T-helper 17 cell (primary cell): ENCODE data around the gene C1orf105. TPM values are rescaled to one million over a fixed set of nuclear protein-coding genes. Genes with fewer than 3 reads are reported as not detected.

ENCODE experiments used
- ATAC-seq: fragments of 150-1000 bp; cut with Tn5 transposase; 2 replicates; pipeline ENCODE4 v1.10.0; 2021; ENCODE audit warnings: mild to moderate bottlenecking, moderate library complexity
- DNase-seq, 3 donors: peaks; one replicate each; pipeline versions ENCODE4 v3.0.0 to v3.0.0-alpha.2; 2020 to 2021
- H3K9me3 ChIP-seq: one replicate; pipeline ENCODE4 v1.7.0; 2013; ENCODE audit warnings: low read length, mild to moderate bottlenecking; ENCODE audit not compliant: control insufficient read depth, poor library complexity, severe bottlenecking
- H3K27ac Mint-ChIP-seq: one replicate; pipeline ENCODE4 v1.8.0; 2022; ENCODE audit warnings: mild to moderate bottlenecking, moderate library complexity, mixed read lengths
- H3K27me3 Mint-ChIP-seq: one replicate; pipeline ENCODE4 v1.8.0; 2022; ENCODE audit warnings: mixed read lengths
- H3K36me3 Mint-ChIP-seq: one replicate; pipeline ENCODE4 v1.8.0; 2022; ENCODE audit warnings: low read depth, mixed read lengths
- H3K4me1 Mint-ChIP-seq: one replicate; pipeline ENCODE4 v1.8.0; 2022; ENCODE audit warnings: mild to moderate bottlenecking, mixed read lengths
- H3K4me3 Mint-ChIP-seq: one replicate; pipeline ENCODE4 v1.8.0; 2022; ENCODE audit warnings: mild to moderate bottlenecking, moderate library complexity, mixed read lengths
- total RNA-seq, 4 donors: library from RNA in 2 of 4; stranded (reverse) in 2 of 4; gene quantifications; one replicate each; pipeline ENCODE4 v1.2.3 and lab custom pipeline; 2022 to 2026

The C1orf105 gene
- total RNA-seq, 2 donors from 2014 or later = not detected

DNA sequence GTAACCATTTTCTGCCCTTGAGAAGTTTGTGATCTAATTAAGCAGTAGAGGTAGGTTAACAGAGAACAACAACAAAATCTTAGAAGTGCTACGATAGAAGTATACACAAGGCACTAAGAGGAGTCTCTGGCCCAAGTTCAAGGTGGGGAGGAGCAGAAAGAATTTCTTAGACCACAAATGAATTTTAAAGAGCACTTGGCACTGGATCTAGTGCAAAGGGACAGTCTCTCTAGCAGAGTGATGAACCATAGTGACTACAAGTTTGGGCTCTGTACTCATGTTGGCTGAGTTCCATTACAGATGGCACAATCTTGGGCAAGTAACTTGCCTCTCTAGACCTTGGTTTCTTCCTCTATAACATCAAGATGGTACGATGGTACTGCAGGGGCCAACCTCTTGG lies 56.7 kb downstream of the C1orf105 start:
- H3K4me1 Mint-ChIP-seq = peaks cover 7% of the 10 kb centered on the region
- no peak overlapping the region for H3K4me3 Mint-ChIP-seq
- H3K27ac Mint-ChIP-seq = no peak overlapping the region
- peaks cover 5% of the 10 kb centered on the region for H3K36me3 Mint-ChIP-seq
- H3K9me3 ChIP-seq = no peaks in the 10 kb centered on the region
- DNase-seq = no peak
- ATAC-seq = no peak
- peaks cover 29% of the 10 kb centered on the region for H3K27me3 Mint-ChIP-seq

DNA sequence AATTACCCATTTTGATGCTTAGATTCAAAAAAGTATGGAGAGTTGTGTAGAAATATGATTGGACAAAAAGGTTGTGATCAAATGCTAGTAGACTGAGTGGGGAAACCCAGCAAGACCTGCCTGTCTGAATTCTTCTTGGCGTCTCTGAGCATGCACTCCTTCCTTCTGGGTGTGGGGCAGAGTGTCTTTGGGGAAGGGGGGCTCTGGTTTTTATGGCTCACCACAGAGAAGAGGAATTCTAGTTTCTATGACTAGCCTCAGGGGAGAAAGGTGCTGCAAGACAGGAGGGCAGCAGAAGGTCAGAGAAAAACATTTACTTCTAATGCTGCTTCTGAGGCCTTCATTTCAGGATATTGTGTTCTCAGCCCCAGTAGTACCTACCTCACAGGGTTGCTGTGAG lies 57.3 kb downstream of the C1orf105 start:
- DNase-seq = no peak
- Mint-ChIP-seq H3K36me3 (peaks cover 5% of the 10 kb centered on the region), H3K27ac (no peak overlapping the region), H3K4me3 (no peak overlapping the region), H3K4me1 (peaks cover 7% of the 10 kb centered on the region), H3K27me3 (peaks cover 24% of the 10 kb centered on the region)
- ATAC-seq = no peak
- H3K9me3 ChIP-seq = no peaks in the 10 kb centered on the region

DNA sequence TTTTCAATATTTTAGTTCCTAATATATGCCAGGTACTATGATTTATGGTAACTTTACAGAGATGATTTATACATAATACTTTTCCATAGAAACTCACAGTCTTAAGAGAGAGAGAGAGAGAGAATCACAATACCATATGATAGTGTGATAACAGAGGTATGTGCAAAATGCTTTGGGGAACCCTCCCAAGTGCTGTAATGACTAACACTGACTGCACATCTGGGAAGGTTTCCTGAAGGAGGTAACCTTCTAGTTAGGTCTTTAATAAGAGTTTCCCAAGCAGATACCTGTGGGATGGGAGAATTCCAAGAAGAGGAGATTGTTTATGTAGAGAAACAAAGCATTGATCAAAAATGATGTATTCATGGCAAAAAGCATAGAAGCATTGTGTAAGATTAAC lies 58.0 kb downstream of the C1orf105 start:
- Mint-ChIP-seq H3K4me3 (no peak overlapping the region), H3K27me3 (peaks cover 21% of the 10 kb centered on the region), H3K27ac (no peak overlapping the region), H3K4me1 (peaks cover 7% of the 10 kb centered on the region), H3K36me3 (peaks cover 5% of the 10 kb centered on the region)
- no peak for ATAC-seq
- H3K9me3 ChIP-seq = no peaks in the 10 kb centered on the region
- no peak for DNase-seq

DNA sequence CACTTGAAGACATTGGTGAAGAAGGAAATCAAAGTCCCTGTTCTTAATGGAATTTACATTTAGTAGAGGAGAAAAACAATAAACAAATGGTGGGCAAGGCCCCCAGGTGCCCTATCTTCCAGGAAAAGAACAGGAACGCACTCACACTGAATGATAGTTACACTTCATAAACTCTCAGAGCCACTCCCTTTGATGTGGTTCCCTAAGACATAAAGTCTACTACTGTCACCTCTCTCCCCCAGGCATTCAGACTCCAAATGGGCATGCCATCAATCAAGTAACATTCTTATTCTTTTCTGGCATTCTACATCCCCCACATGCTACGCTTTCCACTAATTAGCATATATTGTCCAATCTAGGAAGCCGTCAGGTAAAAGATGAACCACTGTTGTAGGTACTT lies 59.9 kb downstream of the C1orf105 start:
- H3K4me3 Mint-ChIP-seq = no peak overlapping the region
- H3K36me3 Mint-ChIP-seq = peaks cover 5% of the 10 kb centered on the region
- peaks cover 11% of the 10 kb centered on the region for H3K4me1 Mint-ChIP-seq
- ATAC-seq (no peak), DNase-seq (no peak)
- H3K27ac Mint-ChIP-seq = no peak overlapping the region
- peaks cover 19% of the 10 kb centered on the region for H3K27me3 Mint-ChIP-seq
- H3K9me3 ChIP-seq = no peaks in the 10 kb centered on the region

DNA sequence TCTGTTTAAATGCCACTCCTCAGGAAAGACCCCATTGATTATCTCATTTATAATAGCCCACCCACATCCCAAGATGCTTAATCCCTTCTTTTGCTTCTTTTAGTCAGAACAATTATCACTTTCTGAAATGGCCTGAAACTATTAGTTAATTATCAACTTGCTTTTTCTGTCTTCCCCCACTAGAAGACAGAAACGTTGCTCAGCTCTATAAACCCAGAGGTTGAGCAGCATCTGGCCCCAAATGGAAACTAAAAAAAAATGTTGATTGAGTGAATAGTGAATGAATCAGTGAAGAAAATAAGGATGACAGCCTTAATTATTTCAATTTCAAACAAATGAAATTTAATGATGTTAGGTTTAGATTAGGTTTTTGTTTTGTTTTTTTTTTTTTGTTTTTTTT lies 61.6 kb downstream of the C1orf105 start:
- Mint-ChIP-seq H3K36me3 (peaks cover 5% of the 10 kb centered on the region), H3K27me3 (peaks cover 21% of the 10 kb centered on the region), H3K4me3 (no peak overlapping the region), H3K27ac (no peak overlapping the region), H3K4me1 (peaks cover 14% of the 10 kb centered on the region)
- no peak for DNase-seq
- no peak for ATAC-seq
- no peaks in the 10 kb centered on the region for H3K9me3 ChIP-seq

DNA sequence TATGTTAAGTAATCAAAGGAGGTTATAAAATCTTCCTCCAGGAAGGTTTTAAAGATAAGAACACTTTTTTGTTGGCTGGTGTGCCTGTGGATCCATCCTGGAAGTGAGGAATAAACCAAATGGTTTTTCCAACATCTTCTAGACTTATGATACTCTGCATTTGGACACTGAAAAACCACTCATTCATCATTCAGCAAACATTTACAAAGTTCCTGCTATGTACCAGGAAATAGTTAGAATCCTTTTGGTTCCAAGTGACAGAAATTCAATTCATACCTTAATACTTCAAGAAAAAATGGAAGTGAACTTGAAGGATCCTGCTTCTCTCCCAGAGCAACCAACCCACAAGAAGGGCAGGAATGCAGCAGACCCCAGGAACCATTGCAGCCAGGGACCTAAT lies 63.0 kb downstream of the C1orf105 start:
- Mint-ChIP-seq H3K27ac (no peak overlapping the region), H3K27me3 (peaks cover 25% of the 10 kb centered on the region), H3K4me1 (peaks cover 19% of the 10 kb centered on the region), H3K4me3 (no peak overlapping the region), H3K36me3 (peaks cover 5% of the 10 kb centered on the region)
- ATAC-seq = no peak
- no peak for DNase-seq
- no peaks in the 10 kb centered on the region for H3K9me3 ChIP-seq

DNA sequence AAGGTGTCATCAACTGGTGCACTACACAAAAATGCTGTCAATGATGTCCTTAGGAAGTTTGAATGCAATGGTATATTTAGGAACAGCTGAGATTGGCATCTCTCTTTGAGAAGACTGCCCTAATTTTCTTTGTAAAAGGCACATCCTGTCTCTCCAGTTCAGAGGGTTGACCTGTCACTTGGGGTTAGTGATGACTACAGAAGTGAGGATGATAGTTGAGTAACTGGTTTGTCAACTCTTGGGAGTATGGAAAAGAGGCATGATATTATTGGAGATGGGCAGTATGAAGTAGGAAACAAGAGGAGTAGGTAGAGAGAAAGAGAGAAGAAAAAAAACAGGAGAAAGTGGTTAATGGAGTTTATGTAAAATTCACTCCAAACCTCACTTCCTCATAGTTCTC lies 63.8 kb downstream of the C1orf105 start:
- ATAC-seq (no peak), DNase-seq (no peak)
- Mint-ChIP-seq H3K27me3 (peaks cover 25% of the 10 kb centered on the region), H3K4me3 (no peak overlapping the region), H3K27ac (peak overlapping the region; percentile 0), H3K36me3 (no peaks in the 10 kb centered on the region), H3K4me1 (peaks cover 22% of the 10 kb centered on the region)
- H3K9me3 ChIP-seq = no peaks in the 10 kb centered on the region

DNA sequence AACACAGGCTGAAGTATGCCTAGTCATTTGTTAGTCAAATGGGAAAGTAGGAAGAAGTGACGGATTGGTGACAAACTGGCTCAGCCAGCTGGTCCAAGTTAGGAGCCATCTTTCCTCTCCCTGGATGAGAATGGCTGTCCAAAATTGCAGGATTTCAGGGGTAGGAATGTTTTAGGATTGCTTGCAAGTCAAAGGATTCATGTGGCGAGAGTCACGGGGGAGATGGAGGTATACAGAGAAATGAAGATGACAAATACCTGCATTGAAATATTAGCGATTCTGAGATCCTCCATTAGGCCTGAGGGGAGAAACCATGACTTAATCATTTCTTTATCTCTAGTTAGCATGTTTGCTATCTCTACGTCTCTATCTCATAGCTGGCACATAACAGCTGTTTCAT lies 65.1 kb downstream of the C1orf105 start:
- DNase-seq = no peak
- Mint-ChIP-seq H3K27me3 (peaks cover 21% of the 10 kb centered on the region), H3K4me3 (no peak overlapping the region), H3K27ac (no peak overlapping the region), H3K4me1 (peaks cover 15% of the 10 kb centered on the region), H3K36me3 (peaks cover under 1% of the 10 kb centered on the region)
- ATAC-seq = no peak
- no peaks in the 10 kb centered on the region for H3K9me3 ChIP-seq

DNA sequence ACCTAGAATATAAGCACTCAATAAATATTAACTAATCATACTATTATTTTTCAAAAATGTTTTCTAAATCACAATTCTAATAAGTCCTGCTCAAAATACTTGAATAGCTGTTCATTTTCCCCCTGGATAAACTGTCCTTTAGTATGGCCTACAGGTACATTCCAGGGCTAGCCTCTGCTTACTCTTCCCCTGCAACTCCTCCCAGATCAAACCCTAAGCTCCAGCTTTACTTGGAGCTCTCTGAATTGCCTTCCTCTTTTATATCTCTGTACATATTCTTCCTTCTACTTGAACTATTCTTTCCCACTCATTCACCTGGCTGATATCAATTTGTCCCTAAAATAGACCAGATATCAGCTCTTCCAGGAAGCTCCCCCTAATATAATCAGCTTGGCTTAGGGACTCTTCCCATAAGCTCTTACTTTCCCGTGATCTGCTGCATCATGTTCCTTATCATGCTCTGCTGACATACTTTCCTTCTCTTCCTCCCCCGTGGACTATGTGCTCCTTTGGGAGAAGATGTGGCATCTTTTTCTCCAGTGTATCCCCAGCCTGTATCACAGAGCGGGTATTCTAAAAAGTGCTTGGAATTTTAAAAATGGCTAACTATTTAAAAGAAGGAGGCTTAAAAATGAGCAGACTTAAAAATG lies 66.4 kb downstream of the C1orf105 start:
- no peaks in the 10 kb centered on the region for H3K9me3 ChIP-seq
- H3K27me3 Mint-ChIP-seq = peaks cover 24% of the 10 kb centered on the region
- H3K27ac Mint-ChIP-seq = peak overlapping the region; percentile 16
- H3K36me3 Mint-ChIP-seq = peaks cover 3% of the 10 kb centered on the region
- peaks cover 15% of the 10 kb centered on the region for H3K4me1 Mint-ChIP-seq
- no peak for ATAC-seq
- no peak for DNase-seq
- no peak overlapping the region for H3K4me3 Mint-ChIP-seq

DNA sequence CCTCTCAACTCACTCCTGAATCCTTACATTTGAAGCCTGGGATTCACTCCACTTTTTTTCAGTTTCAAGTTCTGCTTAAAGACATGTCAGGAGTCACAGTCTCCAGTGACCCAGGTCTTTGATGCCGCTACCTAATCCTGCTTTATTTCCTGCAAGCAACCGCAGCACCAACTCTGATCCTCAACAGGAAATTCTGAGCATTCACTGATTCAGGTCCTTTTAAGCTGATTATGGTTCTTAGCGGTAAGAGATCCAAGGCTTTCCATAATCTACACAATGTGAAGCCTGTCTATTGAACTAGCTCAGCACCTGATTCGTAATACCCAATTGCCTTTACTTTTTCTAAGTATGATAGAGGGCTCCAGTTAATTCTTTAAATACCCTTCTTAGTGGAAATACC lies 67.1 kb downstream of the C1orf105 start:
- Mint-ChIP-seq H3K4me3 (no peak overlapping the region), H3K36me3 (peaks cover 3% of the 10 kb centered on the region), H3K27me3 (peaks cover 24% of the 10 kb centered on the region), H3K27ac (peak overlapping the region; percentile 16), H3K4me1 (peaks cover 15% of the 10 kb centered on the region)
- peak; percentile 55 for ATAC-seq
- H3K9me3 ChIP-seq = no peaks in the 10 kb centered on the region
- DNase-seq = no peak

DNA sequence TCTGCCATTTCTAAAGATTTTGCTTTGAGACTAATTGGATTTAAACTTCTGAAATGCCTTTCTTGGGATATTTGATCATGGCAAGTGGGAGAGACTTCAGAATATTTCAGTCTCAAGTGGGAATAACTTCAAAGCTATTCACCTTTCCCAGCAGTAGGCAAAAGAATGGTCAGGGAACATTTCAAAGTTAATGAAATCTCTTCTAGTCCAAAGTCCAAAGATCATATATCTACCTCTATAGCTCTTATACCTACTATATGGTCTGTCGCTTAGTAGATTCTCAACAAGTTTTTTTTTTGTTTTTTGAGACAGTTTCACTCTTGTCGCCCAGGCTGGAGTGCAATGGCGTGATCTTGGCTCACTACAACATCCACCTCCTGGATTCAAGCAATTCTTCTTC lies 67.9 kb downstream of the C1orf105 start:
- Mint-ChIP-seq H3K36me3 (peaks cover 3% of the 10 kb centered on the region), H3K4me3 (no peak overlapping the region), H3K4me1 (peaks cover 15% of the 10 kb centered on the region), H3K27me3 (peaks cover 24% of the 10 kb centered on the region), H3K27ac (no peak overlapping the region)
- no peaks in the 10 kb centered on the region for H3K9me3 ChIP-seq
- DNase-seq (no peak), ATAC-seq (no peak)

DNA sequence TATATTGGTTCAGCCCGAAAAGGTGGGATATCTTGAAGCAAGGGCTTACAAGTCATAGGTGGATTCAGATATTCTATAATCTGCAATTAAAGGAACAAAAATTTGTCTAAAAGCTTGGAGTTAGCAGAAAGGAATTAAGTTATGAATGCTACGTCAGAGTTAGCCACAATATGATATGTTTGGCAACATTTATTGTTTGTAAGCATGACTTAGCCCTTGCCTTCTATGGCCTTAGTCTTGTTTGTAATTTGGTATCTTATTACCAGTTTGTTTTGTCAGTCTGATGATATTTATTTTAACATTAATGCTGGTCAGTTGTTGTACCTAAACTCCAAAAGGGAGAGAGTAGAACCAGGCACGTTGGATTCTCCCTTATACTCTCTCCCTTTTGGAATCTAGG lies 69.4 kb downstream of the C1orf105 start:
- H3K27ac Mint-ChIP-seq = no peak overlapping the region

DNA sequence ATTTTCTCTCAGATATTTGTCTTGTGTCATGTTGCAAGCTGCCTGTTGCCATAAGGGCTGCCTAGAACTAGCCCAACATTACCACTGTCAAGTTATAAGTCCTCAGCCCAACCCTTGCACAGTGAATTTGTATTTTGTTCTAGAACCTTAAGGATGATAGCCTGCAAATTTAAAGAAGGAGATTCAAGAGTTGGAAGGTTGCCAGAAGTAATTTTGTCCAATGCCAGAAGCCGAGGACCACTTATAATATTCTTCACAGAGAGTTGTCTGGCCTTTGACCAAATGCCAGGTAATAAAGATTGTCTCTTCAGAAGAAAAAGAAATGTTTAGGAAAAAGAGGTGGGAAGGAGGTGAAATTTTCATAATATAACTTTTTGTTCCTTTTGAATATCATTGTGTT lies 71.9 kb downstream of the C1orf105 start:
- Mint-ChIP-seq H3K27me3 (peaks cover 25% of the 10 kb centered on the region), H3K4me3 (no peak overlapping the region), H3K36me3 (peaks cover 3% of the 10 kb centered on the region), H3K27ac (no peak overlapping the region), H3K4me1 (peaks cover 8% of the 10 kb centered on the region)
- ATAC-seq = no peak
- no peaks in the 10 kb centered on the region for H3K9me3 ChIP-seq
- no peak for DNase-seq

More for the DNA sequence above, 69.4 kb downstream of the C1orf105 start:
- Mint-ChIP-seq H3K36me3 (peaks cover 3% of the 10 kb centered on the region), H3K4me3 (no peak overlapping the region), H3K4me1 (peaks cover 13% of the 10 kb centered on the region), H3K27me3 (peaks cover 24% of the 10 kb centered on the region)
- no peak for ATAC-seq
- no peak for DNase-seq
- H3K9me3 ChIP-seq = no peaks in the 10 kb centered on the region

DNA sequence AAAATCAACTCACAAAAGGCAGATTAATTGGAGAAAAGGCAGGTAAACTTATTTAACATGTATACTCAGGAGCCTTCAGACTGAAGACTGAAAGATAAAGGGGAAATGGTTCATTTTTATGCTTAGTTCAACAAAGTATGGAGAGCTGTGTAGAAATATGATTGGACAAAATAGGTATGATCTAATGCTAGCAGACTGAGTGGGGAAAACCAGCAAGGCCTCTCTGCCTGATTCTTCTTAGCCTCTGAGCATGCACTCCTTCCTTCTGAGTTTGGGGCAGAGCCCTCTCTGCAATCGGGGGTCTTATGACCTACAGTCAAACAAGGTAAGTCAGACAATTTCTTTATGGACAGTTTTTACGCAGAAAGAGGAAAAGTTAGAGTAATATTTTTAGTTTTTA lies 73.7 kb downstream of the C1orf105 start:
- no peaks in the 10 kb centered on the region for H3K9me3 ChIP-seq
- ATAC-seq (no peak), DNase-seq (no peak)
- H3K4me3 Mint-ChIP-seq = no peak overlapping the region
- H3K36me3 Mint-ChIP-seq = peaks cover 3% of the 10 kb centered on the region
- no peak overlapping the region for H3K27ac Mint-ChIP-seq
- H3K27me3 Mint-ChIP-seq = peaks cover 21% of the 10 kb centered on the region
- no peaks in the 10 kb centered on the region for H3K4me1 Mint-ChIP-seq
